ENCODE measurements around the gene CDCA8.
"Not testable (repeated sequence)": the region's sequence is repeated elsewhere in the genome, so short reads cannot be mapped to it uniquely, and the experiment has no call there.

CDCA8 gene

GRCh38 chr1:37682334-37682987, 9.9 kb upstream of the CDCA8 start:
- ChIA-PET CTCF (interaction anchor here (0.7 to 16.2 kb wide), 23 partner anchors 9 to 1130 kb away, joined by 3 to 187 read pairs (median 4); partner anchors contain the start of genes GNL2, MEAF6 and RSPO1), POLR2A (no interaction called here)
- WGBS (ENCODE audit: insufficient coverage) = 61% methylated on average over 5 of the region's 5 CpGs
- Histone ChIP-seq H3K36me3 (ENCODE audit: control insufficient read depth in 4 of 4, insufficient read depth in 4 of 4, low read length in 3 of 4) (peaks cover 9 to 52% (median 34%) of the 10 kb centered on the region in 4 experiments), H3K4me3 (ENCODE audit: control insufficient read depth in 1 of 7, extremely low read depth in 1 of 7, insufficient read depth in 4 of 7, low read depth in 2 of 7, low read length in 6 of 7) (no peak overlapping the region), H3K4me1 (ENCODE audit: control extremely low read depth in 1 of 4, control insufficient read depth in 4 of 4, insufficient read depth in 4 of 4, low read length in 3 of 4) (peaks cover 0 to 2% (median 0%) of the 10 kb centered on the region in 4 experiments), H3K9me3 (ENCODE audit: control extremely low read depth in 1 of 5, control insufficient read depth in 4 of 5, insufficient read depth in 2 of 5, low read depth in 1 of 5, low read length in 4 of 5) (no peaks in the 10 kb centered on the region), H3K27me3 (replicated peaks in 2 of 5; ENCODE audit: control insufficient read depth in 4 of 5, insufficient read depth in 5 of 5, low read length in 4 of 5) (no peaks in the 10 kb centered on the region), H3K27ac (ENCODE audit: insufficient read depth in 1 of 2, low read depth in 1 of 2, low read length in 2 of 2, poor library complexity in 1 of 2, severe bottlenecking in 2 of 2) (no peak overlapping the region)
- DNase-seq = peak; percentile 75 to 87 (median 81)

GRCh38 chr1:37684182-37684581, 8.1 kb upstream of the CDCA8 start:
- H3K36me3 ChIP-seq (ENCODE audit: control insufficient read depth in 4 of 4, insufficient read depth in 4 of 4, low read length in 3 of 4) = peaks cover 11 to 56% (median 40%) of the 10 kb centered on the region in 4 experiments
- 98% methylated on average over 4 of the region's 9 CpGs for WGBS (ENCODE audit: insufficient coverage)
- H3K27me3 ChIP-seq (replicated peaks in 2 of 5; ENCODE audit: control insufficient read depth in 4 of 5, insufficient read depth in 5 of 5, low read length in 4 of 5) = not testable (repeated sequence)

GRCh38 chr1:37685722-37686121, 6.6 kb upstream of the CDCA8 start:
- no peak overlapping the region for H3K4me3 ChIP-seq (ENCODE audit: control insufficient read depth in 1 of 7, extremely low read depth in 1 of 7, insufficient read depth in 4 of 7, low read depth in 2 of 7, low read length in 6 of 7)
- peaks cover 11 to 56% (median 38%) of the 10 kb centered on the region in 4 experiments for H3K36me3 ChIP-seq (ENCODE audit: control insufficient read depth in 4 of 4, insufficient read depth in 4 of 4, low read length in 3 of 4)

More at GRCh38 chr1:37684182-37684581, 8.1 kb upstream of the CDCA8 start:
- H3K27ac ChIP-seq (ENCODE audit: insufficient read depth in 1 of 2, low read depth in 1 of 2, low read length in 2 of 2, poor library complexity in 1 of 2, severe bottlenecking in 2 of 2); H3K4me1 ChIP-seq (ENCODE audit: control extremely low read depth in 1 of 4, control insufficient read depth in 4 of 4, insufficient read depth in 4 of 4, low read length in 3 of 4); H3K9me3 ChIP-seq (ENCODE audit: control extremely low read depth in 1 of 5, control insufficient read depth in 4 of 5, insufficient read depth in 2 of 5, low read depth in 1 of 5, low read length in 4 of 5); POLR2A ChIA-PET; DNase-seq; H3K4me3 ChIP-seq (ENCODE audit: control insufficient read depth in 1 of 7, extremely low read depth in 1 of 7, insufficient read depth in 4 of 7, low read depth in 2 of 7, low read length in 6 of 7): not testable (repeated sequence)
- CTCF ChIA-PET = interaction anchor here (1.7 to 16.2 kb wide), 2 partner anchors 81 to 139 kb away, joined by 3 to 187 read pairs; no protein-coding TSS in a partner anchor

GRCh38 chr1:37687764-37688163, 4.6 kb upstream of the CDCA8 start:
- H3K27ac ChIP-seq (ENCODE audit: insufficient read depth in 1 of 2, low read depth in 1 of 2, low read length in 2 of 2, poor library complexity in 1 of 2, severe bottlenecking in 2 of 2); DNase-seq; H3K27me3 ChIP-seq (replicated peaks in 2 of 5; ENCODE audit: control insufficient read depth in 4 of 5, insufficient read depth in 5 of 5, low read length in 4 of 5); H3K9me3 ChIP-seq (ENCODE audit: control extremely low read depth in 1 of 5, control insufficient read depth in 4 of 5, insufficient read depth in 2 of 5, low read depth in 1 of 5, low read length in 4 of 5); H3K4me3 ChIP-seq (ENCODE audit: control insufficient read depth in 1 of 7, extremely low read depth in 1 of 7, insufficient read depth in 4 of 7, low read depth in 2 of 7, low read length in 6 of 7); POLR2A ChIA-PET: not testable (repeated sequence)
- H3K4me1 ChIP-seq (ENCODE audit: control extremely low read depth in 1 of 4, control insufficient read depth in 4 of 4, insufficient read depth in 4 of 4, low read length in 3 of 4) = peaks cover 16 to 33% (median 27%) of the 10 kb centered on the region in 4 experiments
- H3K36me3 ChIP-seq (ENCODE audit: control insufficient read depth in 4 of 4, insufficient read depth in 4 of 4, low read length in 3 of 4) = peaks cover 7 to 45% (median 32%) of the 10 kb centered on the region in 4 experiments
- 100% methylated on average over 2 of the region's 2 CpGs for whole genome bisulfite sequencing (ENCODE audit: insufficient coverage)
- CTCF ChIA-PET = interaction anchor here (1.9 kb wide), 1 partner anchor 85 kb away, joined by 11 read pairs; no protein-coding TSS in a partner anchor

More at GRCh38 chr1:37685722-37686121, 6.6 kb upstream of the CDCA8 start:
- no peak for DNase-seq
- 100% methylated on average over 2 of the region's 3 CpGs for WGBS (ENCODE audit: insufficient coverage)
- Histone ChIP-seq H3K27ac (ENCODE audit: insufficient read depth in 1 of 2, low read depth in 1 of 2, low read length in 2 of 2, poor library complexity in 1 of 2, severe bottlenecking in 2 of 2) (no peak overlapping the region), H3K9me3 (ENCODE audit: control extremely low read depth in 1 of 5, control insufficient read depth in 4 of 5, insufficient read depth in 2 of 5, low read depth in 1 of 5, low read length in 4 of 5) (no peaks in the 10 kb centered on the region), H3K4me1 (ENCODE audit: control extremely low read depth in 1 of 4, control insufficient read depth in 4 of 4, insufficient read depth in 4 of 4, low read length in 3 of 4) (peaks cover 9 to 19% (median 15%) of the 10 kb centered on the region in 4 experiments), H3K27me3 (replicated peaks in 2 of 5; ENCODE audit: control insufficient read depth in 4 of 5, insufficient read depth in 5 of 5, low read length in 4 of 5) (no peaks in the 10 kb centered on the region)
- POLR2A ChIA-PET = interaction anchor here (0.6 kb wide), 1 partner anchor 83 kb away, joined by 3 read pairs; no protein-coding TSS in a partner anchor
- CTCF ChIA-PET = interaction anchor here (1.0 to 16.2 kb wide), 2 partner anchors 15 to 82 kb away, joined by 3 to 187 read pairs; no protein-coding TSS in a partner anchor

- 87% methylated on average over 3 of the region's 4 CpGs for WGBS (ENCODE audit: insufficient coverage)
- CTCF ChIA-PET = interaction anchor here (0.6 to 1.4 kb wide), 7 partner anchors 9 to 1517 kb away, joined by 3 to 6 read pairs (median 3); no protein-coding TSS in a partner anchor
Observed at GRCh38 chr1:37688926-37689325, 3.4 kb upstream of the CDCA8 start.

GRCh38 chr1:37691497-37692077, 729 bp upstream of the CDCA8 start:
- CTCF ChIA-PET = interaction anchor here (2.3 kb wide), 1 partner anchor 9 kb away, joined by 10 read pairs; no protein-coding TSS in a partner anchor
- no peaks in the 10 kb centered on the region for H3K27me3 ChIP-seq (replicated peaks in 2 of 5; ENCODE audit: control insufficient read depth in 4 of 5, insufficient read depth in 5 of 5, low read length in 4 of 5)
- H3K4me3 ChIP-seq (ENCODE audit: control insufficient read depth in 1 of 7, extremely low read depth in 1 of 7, insufficient read depth in 4 of 7, low read depth in 2 of 7, low read length in 6 of 7) = peak overlapping the region; percentile 59 to 99 (median 98)
- POLR2A ChIA-PET = interaction anchor here (1.6 kb wide), 1 partner anchor 116 kb away, joined by 7 read pairs; the partner anchor contains the start of genes C1orf122 and YRDC
- 4% methylated on average over 36 of the region's 45 CpGs for WGBS (ENCODE audit: insufficient coverage)
- H3K36me3 ChIP-seq (ENCODE audit: control insufficient read depth in 4 of 4, insufficient read depth in 4 of 4, low read length in 3 of 4) = peaks cover 6 to 29% (median 14%) of the 10 kb centered on the region in 4 experiments
- peaks cover 16 to 40% (median 31%) of the 10 kb centered on the region in 4 experiments for H3K4me1 ChIP-seq (ENCODE audit: control extremely low read depth in 1 of 4, control insufficient read depth in 4 of 4, insufficient read depth in 4 of 4, low read length in 3 of 4)
- H3K27ac ChIP-seq (ENCODE audit: insufficient read depth in 1 of 2, low read depth in 1 of 2, low read length in 2 of 2, poor library complexity in 1 of 2, severe bottlenecking in 2 of 2) = peak overlapping the region in 1 of 2 experiments; percentile 91
- no peaks in the 10 kb centered on the region for H3K9me3 ChIP-seq (ENCODE audit: control extremely low read depth in 1 of 5, control insufficient read depth in 4 of 5, insufficient read depth in 2 of 5, low read depth in 1 of 5, low read length in 4 of 5)
- DNase-seq = peak; percentile 34 to 69 (median 64)

More at GRCh38 chr1:37688926-37689325, 3.4 kb upstream of the CDCA8 start:
- Histone ChIP-seq H3K9me3 (ENCODE audit: control extremely low read depth in 1 of 5, control insufficient read depth in 4 of 5, insufficient read depth in 2 of 5, low read depth in 1 of 5, low read length in 4 of 5) (no peaks in the 10 kb centered on the region), H3K36me3 (ENCODE audit: control insufficient read depth in 4 of 4, insufficient read depth in 4 of 4, low read length in 3 of 4) (peaks cover 6 to 33% (median 22%) of the 10 kb centered on the region in 4 experiments), H3K27ac (ENCODE audit: insufficient read depth in 1 of 2, low read depth in 1 of 2, low read length in 2 of 2, poor library complexity in 1 of 2, severe bottlenecking in 2 of 2) (peak overlapping the region in 1 of 2 experiments; percentile 91), H3K4me1 (ENCODE audit: control extremely low read depth in 1 of 4, control insufficient read depth in 4 of 4, insufficient read depth in 4 of 4, low read length in 3 of 4) (peaks cover 16 to 40% (median 31%) of the 10 kb centered on the region in 4 experiments), H3K27me3 (replicated peaks in 2 of 5; ENCODE audit: control insufficient read depth in 4 of 5, insufficient read depth in 5 of 5, low read length in 4 of 5) (no peaks in the 10 kb centered on the region), H3K4me3 (ENCODE audit: control insufficient read depth in 1 of 7, extremely low read depth in 1 of 7, insufficient read depth in 4 of 7, low read depth in 2 of 7, low read length in 6 of 7) (peak overlapping the region in 6 of 7 experiments; percentile 85 to 99 (median 98))
- POLR2A ChIA-PET = interaction anchor here (0.6 kb wide), 1 partner anchor 823 kb away, joined by 4 read pairs; no protein-coding TSS in a partner anchor
- DNase-seq = no peak

All from common myeloid progenitor, CD34-positive (primary cell).